GM18511 (cell line): Measurements from ENCODE around the gene N4BP2L2.

ENCODE experiments used
- ATAC-seq: cut with Tn5 transposase; IDR thresholded peaks from one replicate; pipeline ENCODE4 v1.9.1; 2021; ENCODE audit warnings: mild to moderate bottlenecking, moderate library complexity; ENCODE audit not compliant: unreplicated experiment

The N4BP2L2 gene

DNA sequence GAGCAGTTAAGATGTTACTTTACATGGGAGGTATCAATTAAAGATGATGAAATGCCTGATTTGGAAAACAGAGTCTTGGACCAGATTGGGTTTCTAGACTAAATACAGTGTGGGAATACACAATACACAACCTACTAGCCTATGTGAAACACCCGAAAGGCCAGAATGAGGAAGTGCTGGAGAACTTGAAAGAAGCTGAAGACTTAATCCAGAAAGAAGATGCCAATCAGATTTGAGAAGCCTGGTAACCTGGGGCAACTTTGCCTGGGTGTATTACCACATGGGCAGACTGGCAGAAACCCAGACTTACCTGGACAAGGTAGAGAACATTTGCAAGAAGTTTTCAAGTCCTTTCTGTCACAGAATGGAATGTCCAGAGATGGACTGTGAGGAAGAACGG lies 153.9 kb downstream of the N4BP2L2 start:
- ATAC-seq, result no peak

DNA sequence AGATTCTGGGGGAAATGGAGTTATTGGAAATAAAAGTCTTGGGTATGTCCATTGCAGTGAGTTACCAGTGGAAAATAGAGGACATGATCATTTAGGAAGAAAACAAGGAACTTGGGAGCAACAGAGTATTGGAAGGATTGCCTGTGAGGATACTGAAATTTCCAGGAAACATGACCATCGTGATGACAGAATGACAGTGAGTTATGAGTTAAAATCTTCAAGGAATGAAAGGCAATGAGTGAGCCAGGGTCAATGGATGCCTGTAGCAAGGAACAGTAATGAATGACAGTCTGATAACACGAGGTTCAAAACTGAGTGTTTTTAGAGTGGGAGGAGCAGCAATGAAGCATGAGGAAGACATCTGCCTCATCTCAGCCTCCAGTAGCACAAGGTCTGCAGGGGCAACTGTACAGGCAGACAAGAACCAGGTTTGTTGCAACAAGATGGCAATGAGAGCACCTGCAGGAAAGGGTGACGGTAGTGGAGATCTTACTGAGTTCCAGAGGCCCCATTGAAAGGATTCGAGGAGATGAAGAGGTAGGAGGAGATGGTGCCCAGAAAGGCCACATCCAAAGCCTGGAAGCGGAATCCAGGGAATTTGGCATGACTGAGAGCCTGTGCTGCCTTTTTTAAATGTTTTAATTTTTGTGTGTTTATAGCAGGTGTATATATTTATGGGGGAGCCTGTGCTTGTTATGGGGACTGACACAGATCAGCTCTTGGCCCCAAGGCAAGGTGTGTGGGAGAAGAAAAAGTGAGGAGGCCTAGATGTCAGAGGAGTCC lies 154.6 kb downstream of the N4BP2L2 start:
- ATAC-seq, result no peak
